Measurements from ENCODE around the gene SMG7. TPM values are rescaled to one million over a fixed set of nuclear protein-coding genes. Genes with fewer than 3 reads are reported as not detected.

Gene SMG7
- total RNA-seq, 2 experiments from 2014 or later = 35.2 to 39.1 TPM

DNA sequence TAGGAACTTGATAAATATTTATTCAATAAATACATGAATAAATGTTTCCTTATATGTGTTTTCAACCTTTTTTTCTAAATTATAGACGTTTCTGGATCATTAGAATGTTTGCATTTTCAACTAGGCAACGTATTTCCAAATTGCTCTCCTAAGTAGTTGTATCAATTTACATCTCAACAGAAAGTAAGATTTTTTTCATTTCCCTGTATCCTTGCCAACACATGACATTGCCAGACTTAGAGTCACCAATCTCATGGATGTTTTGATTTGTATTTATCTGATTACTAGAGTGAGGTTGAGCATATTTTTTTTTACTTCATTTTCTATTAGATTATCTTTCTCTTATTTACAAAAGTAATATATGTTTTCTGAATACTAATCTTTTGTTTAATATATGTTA, 22.2 kb upstream of the SMG7 start:
- H3K27me3 ChIP-seq (ENCODE audit: control insufficient read depth in 1 of 2, insufficient read depth in 2 of 2, low read length in 2 of 2) = peaks cover 0 to 9% of the 10 kb centered on the region in 2 experiments
- no peak for ATAC-seq (ENCODE audit: poor library complexity)
- no peaks in the 10 kb centered on the region for H3K9me3 ChIP-seq (ENCODE audit: control insufficient read depth in 1 of 2, insufficient read depth in 1 of 2, low read length in 2 of 2)
- Mint-ChIP-seq H3K36me3 (ENCODE audit: low read depth) (no peaks in the 10 kb centered on the region), H3K27ac (no peak overlapping the region), H3K4me3 (no peak overlapping the region), H3K4me1 (ENCODE audit: low read depth) (no peaks in the 10 kb centered on the region), H3K9me3 (no peaks in the 10 kb centered on the region), H3K27me3 (peaks cover 12% of the 10 kb centered on the region)
- no peak overlapping the region for H3K4me3 ChIP-seq (ENCODE audit: low read length)
- TF ChIP-seq, protein P1, sequence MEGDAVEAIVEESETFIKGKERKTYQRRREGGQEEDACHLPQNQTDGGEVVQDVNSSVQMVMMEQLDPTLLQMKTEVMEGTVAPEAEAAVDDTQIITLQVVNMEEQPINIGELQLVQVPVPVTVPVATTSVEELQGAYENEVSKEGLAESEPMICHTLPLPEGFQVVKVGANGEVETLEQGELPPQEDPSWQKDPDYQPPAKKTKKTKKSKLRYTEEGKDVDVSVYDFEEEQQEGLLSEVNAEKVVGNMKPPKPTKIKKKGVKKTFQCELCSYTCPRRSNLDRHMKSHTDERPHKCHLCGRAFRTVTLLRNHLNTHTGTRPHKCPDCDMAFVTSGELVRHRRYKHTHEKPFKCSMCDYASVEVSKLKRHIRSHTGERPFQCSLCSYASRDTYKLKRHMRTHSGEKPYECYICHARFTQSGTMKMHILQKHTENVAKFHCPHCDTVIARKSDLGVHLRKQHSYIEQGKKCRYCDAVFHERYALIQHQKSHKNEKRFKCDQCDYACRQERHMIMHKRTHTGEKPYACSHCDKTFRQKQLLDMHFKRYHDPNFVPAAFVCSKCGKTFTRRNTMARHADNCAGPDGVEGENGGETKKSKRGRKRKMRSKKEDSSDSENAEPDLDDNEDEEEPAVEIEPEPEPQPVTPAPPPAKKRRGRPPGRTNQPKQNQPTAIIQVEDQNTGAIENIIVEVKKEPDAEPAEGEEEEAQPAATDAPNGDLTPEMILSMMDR (IDR thresholded peaks at IDR 0.05) = no peak
- intact Hi-C loops (cut with DNase I, micrococcal nuclease) = loop anchor here in 1 of 2 experiments (5.0 kb wide), 1 partner anchor 157 kb away; no protein-coding TSS in a partner anchor
- no peak overlapping the region for H3K27ac ChIP-seq (ENCODE audit: low read depth in 1 of 2, low read length in 2 of 2)
- H3K4me1 ChIP-seq (ENCODE audit: insufficient read depth, low read length) = no peaks in the 10 kb centered on the region
- CTCF ChIA-PET = no interaction called here
- no peak for DNase-seq
- POLR2A ChIA-PET = no interaction called here
- H3K36me3 ChIP-seq (ENCODE audit: insufficient read depth, low read length) = no peaks in the 10 kb centered on the region

DNA sequence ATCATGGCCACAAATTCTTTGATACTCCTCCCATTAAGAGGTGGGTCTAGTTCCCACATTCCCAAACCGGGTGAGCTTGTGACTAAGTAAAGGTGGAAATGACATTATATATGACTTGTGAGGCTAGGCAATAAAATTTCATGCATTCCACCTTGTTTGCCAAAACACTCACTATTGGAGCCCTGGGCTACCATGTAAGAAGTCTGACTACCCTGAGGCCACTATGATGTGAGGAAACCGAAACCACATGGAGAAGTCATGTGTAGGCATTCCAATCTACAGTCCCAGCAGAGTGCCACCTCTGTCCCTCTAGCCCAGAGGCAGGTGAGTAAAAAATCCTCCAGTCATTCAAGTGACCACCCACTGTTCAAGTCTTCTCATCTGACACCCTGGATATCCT, 17.9 kb upstream of the SMG7 start:
- CTCF ChIA-PET = no interaction called here
- Mint-ChIP-seq H3K9me3 (no peaks in the 10 kb centered on the region), H3K36me3 (ENCODE audit: low read depth) (no peaks in the 10 kb centered on the region), H3K27me3 (peaks cover 43% of the 10 kb centered on the region), H3K27ac (no peak overlapping the region), H3K4me3 (no peak overlapping the region), H3K4me1 (ENCODE audit: low read depth) (no peaks in the 10 kb centered on the region)
- intact Hi-C loops (cut with DNase I, micrococcal nuclease) = loop anchor here in 1 of 2 experiments (5.0 kb wide), 1 partner anchor 153 kb away; no protein-coding TSS in a partner anchor
- no peak for ATAC-seq (ENCODE audit: poor library complexity)
- H3K27me3 ChIP-seq (ENCODE audit: control insufficient read depth in 1 of 2, insufficient read depth in 2 of 2, low read length in 2 of 2) = peaks cover 3 to 15% of the 10 kb centered on the region in 2 experiments
- H3K4me1 ChIP-seq (ENCODE audit: insufficient read depth, low read length) = no peaks in the 10 kb centered on the region
- no peaks in the 10 kb centered on the region for H3K36me3 ChIP-seq (ENCODE audit: insufficient read depth, low read length)
- POLR2A ChIA-PET = no interaction called here
- TF ChIP-seq, protein P1 (IDR thresholded peaks at IDR 0.05) = no peak
- no peaks in the 10 kb centered on the region for H3K9me3 ChIP-seq (ENCODE audit: control insufficient read depth in 1 of 2, insufficient read depth in 1 of 2, low read length in 2 of 2)
- DNase-seq = no peak
- no peak overlapping the region for H3K27ac ChIP-seq (ENCODE audit: low read depth in 1 of 2, low read length in 2 of 2)
- H3K4me3 ChIP-seq (ENCODE audit: low read length) = no peak overlapping the region

DNA sequence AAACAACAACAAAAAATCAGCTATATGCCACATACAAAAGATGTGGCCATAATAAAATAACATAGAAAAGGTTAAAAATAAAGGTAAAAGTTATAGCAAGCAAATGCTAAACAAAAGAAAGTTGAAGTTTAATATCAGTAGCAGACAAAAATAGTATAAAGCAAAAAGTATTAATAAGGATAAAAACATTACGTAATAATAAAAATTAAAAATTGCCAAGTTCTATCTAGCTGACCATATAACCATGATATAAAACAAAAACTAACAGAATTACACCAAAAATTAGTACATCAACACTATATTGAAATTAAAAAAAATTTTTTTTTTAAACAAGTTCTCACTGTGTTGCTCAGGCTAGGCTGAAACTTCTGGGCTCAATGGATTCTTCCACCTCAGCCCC, 15.5 kb upstream of the SMG7 start:
- POLR2A ChIA-PET = no interaction called here

More for the DNA sequence above, 15.5 kb upstream of the SMG7 start:
- no peak for ATAC-seq (ENCODE audit: poor library complexity)
- Mint-ChIP-seq H3K27ac (no peak overlapping the region), H3K9me3 (no peaks in the 10 kb centered on the region), H3K4me1 (ENCODE audit: low read depth) (no peaks in the 10 kb centered on the region), H3K36me3 (ENCODE audit: low read depth) (no peaks in the 10 kb centered on the region), H3K4me3 (no peak overlapping the region), H3K27me3 (peaks cover 58% of the 10 kb centered on the region)
- Histone ChIP-seq H3K36me3 (ENCODE audit: insufficient read depth, low read length) (no peaks in the 10 kb centered on the region), H3K27ac (ENCODE audit: low read depth in 1 of 2, low read length in 2 of 2) (no peak overlapping the region), H3K27me3 (ENCODE audit: control insufficient read depth in 1 of 2, insufficient read depth in 2 of 2, low read length in 2 of 2) (peaks cover 3 to 15% of the 10 kb centered on the region in 2 experiments), H3K9me3 (ENCODE audit: control insufficient read depth in 1 of 2, insufficient read depth in 1 of 2, low read length in 2 of 2) (no peaks in the 10 kb centered on the region), H3K4me1 (ENCODE audit: insufficient read depth, low read length) (no peaks in the 10 kb centered on the region), H3K4me3 (ENCODE audit: low read length) (no peak overlapping the region)
- intact Hi-C loops (cut with DNase I, micrococcal nuclease) = no loop called here
- CTCF ChIA-PET = interaction anchor here (1.5 kb wide), 1 partner anchor 83 kb away, joined by 4 read pairs; no protein-coding TSS in a partner anchor
- TF ChIP-seq, protein P1 (IDR thresholded peaks at IDR 0.05) = no peak
- DNase-seq = no peak
